OCI-LY3 (cell line): Measurements from ENCODE around the gene CCDC50.

ENCODE experiments used
- H2AFZ ChIP-seq: fragments of 200-600, 300-600 bp; shearing (Covaris generic); 2 replicates; pipeline ENCODE4 v1.6.0; 2014; ENCODE audit warnings: antibody characterized with exemption, low read depth, low read length
- H3K27ac ChIP-seq: fragments of 200-600, 300-600 bp; sonication (generic); 2 replicates; pipeline ENCODE4 v1.5.1; 2014; ENCODE audit warnings: mild to moderate bottlenecking, low read length, moderate library complexity, mixed read lengths
- H3K27me3 ChIP-seq: fragments of 200-600, 300-600 bp; sonication (generic); 2 replicates; pipeline ENCODE4 v1.6.1; 2014; ENCODE audit warnings: low read depth, low read length, mixed read lengths
- H3K36me3 ChIP-seq: fragments of 200-600, 300-600 bp; sonication (generic); replicated peaks from 2 replicates; pipeline ENCODE3; 2014; ENCODE audit warnings: low read depth, low read length, mixed read lengths
- H3K4me1 ChIP-seq: fragments of 300-600, 200-600 bp; sonication (generic); 2 replicates; pipeline ENCODE4 v1.6.1; 2014; ENCODE audit warnings: low read length, mixed read lengths
- H3K4me2 ChIP-seq: fragments of 200-600, 300-600 bp; sonication (generic); 2 replicates; pipeline ENCODE4 v1.6.1; 2014; ENCODE audit warnings: low read length, mixed read lengths
- H3K4me3 ChIP-seq: fragments of 300-600, 200-600 bp; sonication (generic); 2 replicates; pipeline ENCODE4 v1.5.1; 2014; ENCODE audit warnings: antibody characterized with exemption, mild to moderate bottlenecking, low read length, moderate library complexity
- H3K79me2 ChIP-seq: fragments of 300-600, 200-600 bp; shearing (Covaris generic); 2 replicates; pipeline ENCODE4 v1.6.1; 2014; ENCODE audit warnings: mild to moderate bottlenecking, low read length, mixed read lengths
- H3K9ac ChIP-seq: fragments of 300-600, 200-600 bp; shearing (Covaris generic); 2 replicates; pipeline ENCODE4 v1.6.0; 2014; ENCODE audit warnings: mild to moderate bottlenecking, low read length, moderate library complexity
- H3K9me3 ChIP-seq: fragments of 200-600, 300-600 bp; shearing (Covaris generic); 2 replicates; pipeline ENCODE4 v1.6.1; 2014; ENCODE audit warnings: low read length, mixed read lengths; ENCODE audit not compliant: insufficient read depth
- H4K20me1 ChIP-seq: fragments of 200-600, 300-600 bp; sonication (generic); 2 replicates; pipeline ENCODE4 v1.6.1; 2016; ENCODE audit warnings: low read length, mixed read lengths; ENCODE audit not compliant: insufficient read depth
- CTCF ChIP-seq: fragments of 200-600, 300-600 bp; sonication (generic); IDR thresholded peaks from 2 replicates; pipeline ENCODE4 v1.5.1; 2014; ENCODE audit warnings: antibody characterized with exemption, low read length, low read depth
- EZH2phosphoT487 ChIP-seq: fragments of 200-600 bp; shearing (Covaris generic); IDR thresholded peaks from 2 replicates; pipeline ENCODE4 v1.6.1; 2018; ENCODE audit warnings: antibody characterized with exemption, mixed run types, low read depth

CCDC50 gene

GRCh38 chr3:191314109-191314728 lies 15.0 kb upstream of the CCDC50 start:
- no peaks in the 10 kb centered on the region for H3K9me3 ChIP-seq
- H3K36me3 ChIP-seq, result no peaks in the 10 kb centered on the region
- H3K4me3 ChIP-seq, result no peak overlapping the region
- H3K27me3 ChIP-seq, result no peaks in the 10 kb centered on the region
- no peak overlapping the region for H3K9ac ChIP-seq
- no peak overlapping the region for H2AFZ ChIP-seq
- TF ChIP-seq EZH2phosphoT487 (no peak), CTCF (no peak)
- no peak overlapping the region for H3K27ac ChIP-seq
- no peak overlapping the region for H3K4me2 ChIP-seq
- H4K20me1 ChIP-seq, result no peaks in the 10 kb centered on the region
- no peaks in the 10 kb centered on the region for H3K4me1 ChIP-seq
- H3K79me2 ChIP-seq, result no peaks in the 10 kb centered on the region

GRCh38 chr3:191316876-191317603 lies 12.2 kb upstream of the CCDC50 start:
- TF ChIP-seq CTCF (no peak), EZH2phosphoT487 (no peak)
- Histone ChIP-seq H3K4me3 (no peak overlapping the region), H4K20me1 (no peaks in the 10 kb centered on the region), H3K79me2 (no peaks in the 10 kb centered on the region), H3K27me3 (no peaks in the 10 kb centered on the region), H3K36me3 (no peaks in the 10 kb centered on the region), H3K9me3 (no peaks in the 10 kb centered on the region), H3K9ac (no peak overlapping the region), H3K27ac (no peak overlapping the region), H3K4me1 (no peaks in the 10 kb centered on the region), H3K4me2 (no peak overlapping the region), H2AFZ (no peak overlapping the region)

- Histone ChIP-seq H3K4me3 (no peak overlapping the region), H3K27ac (no peak overlapping the region), H3K27me3 (no peaks in the 10 kb centered on the region), H2AFZ (no peak overlapping the region), H3K9ac (no peak overlapping the region), H3K4me2 (no peak overlapping the region), H3K36me3 (no peaks in the 10 kb centered on the region), H3K4me1 (no peaks in the 10 kb centered on the region), H3K9me3 (no peaks in the 10 kb centered on the region), H3K79me2 (no peaks in the 10 kb centered on the region), H4K20me1 (no peaks in the 10 kb centered on the region)
- TF ChIP-seq CTCF (no peak), EZH2phosphoT487 (no peak)
These were observed 8.9 kb upstream of the CCDC50 start for GRCh38 chr3:191320316-191320715.

- Histone ChIP-seq H3K27me3 (no peaks in the 10 kb centered on the region), H2AFZ (no peak overlapping the region), H3K9me3 (no peaks in the 10 kb centered on the region), H3K9ac (no peak overlapping the region), H3K36me3 (no peaks in the 10 kb centered on the region), H3K4me3 (no peak overlapping the region), H3K79me2 (no peaks in the 10 kb centered on the region), H3K4me2 (no peak overlapping the region), H3K4me1 (no peaks in the 10 kb centered on the region), H4K20me1 (no peaks in the 10 kb centered on the region), H3K27ac (no peak overlapping the region)
- no peak for TF ChIP-seq CTCF
- no peak for TF ChIP-seq EZH2phosphoT487
These were observed 8.0 kb upstream of the CCDC50 start for GRCh38 chr3:191321019-191321767.
